Measurements from ENCODE around the gene NTRK3.

NTRK3 gene

DNA sequence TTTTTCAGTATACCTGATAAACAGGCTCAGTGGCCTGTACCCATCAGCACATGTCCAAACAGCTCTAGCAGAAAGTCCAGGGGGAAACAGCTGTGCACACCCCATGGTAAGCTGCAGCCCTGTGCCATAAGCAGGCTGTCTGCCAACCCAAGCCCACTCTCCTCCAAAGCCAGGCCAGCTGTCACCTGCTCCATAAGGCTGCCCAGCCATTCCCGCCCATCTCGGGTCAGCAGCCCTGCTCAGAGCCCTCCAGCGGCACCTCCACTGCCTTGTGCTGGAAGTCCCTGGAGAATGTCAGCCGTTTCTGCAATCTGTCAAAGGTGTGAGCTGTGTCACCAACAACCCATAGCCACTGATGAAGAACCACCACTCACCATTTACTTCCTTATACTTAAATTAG is 82.0 kb downstream of the NTRK3 start:
- no peak for DNase-seq

DNA sequence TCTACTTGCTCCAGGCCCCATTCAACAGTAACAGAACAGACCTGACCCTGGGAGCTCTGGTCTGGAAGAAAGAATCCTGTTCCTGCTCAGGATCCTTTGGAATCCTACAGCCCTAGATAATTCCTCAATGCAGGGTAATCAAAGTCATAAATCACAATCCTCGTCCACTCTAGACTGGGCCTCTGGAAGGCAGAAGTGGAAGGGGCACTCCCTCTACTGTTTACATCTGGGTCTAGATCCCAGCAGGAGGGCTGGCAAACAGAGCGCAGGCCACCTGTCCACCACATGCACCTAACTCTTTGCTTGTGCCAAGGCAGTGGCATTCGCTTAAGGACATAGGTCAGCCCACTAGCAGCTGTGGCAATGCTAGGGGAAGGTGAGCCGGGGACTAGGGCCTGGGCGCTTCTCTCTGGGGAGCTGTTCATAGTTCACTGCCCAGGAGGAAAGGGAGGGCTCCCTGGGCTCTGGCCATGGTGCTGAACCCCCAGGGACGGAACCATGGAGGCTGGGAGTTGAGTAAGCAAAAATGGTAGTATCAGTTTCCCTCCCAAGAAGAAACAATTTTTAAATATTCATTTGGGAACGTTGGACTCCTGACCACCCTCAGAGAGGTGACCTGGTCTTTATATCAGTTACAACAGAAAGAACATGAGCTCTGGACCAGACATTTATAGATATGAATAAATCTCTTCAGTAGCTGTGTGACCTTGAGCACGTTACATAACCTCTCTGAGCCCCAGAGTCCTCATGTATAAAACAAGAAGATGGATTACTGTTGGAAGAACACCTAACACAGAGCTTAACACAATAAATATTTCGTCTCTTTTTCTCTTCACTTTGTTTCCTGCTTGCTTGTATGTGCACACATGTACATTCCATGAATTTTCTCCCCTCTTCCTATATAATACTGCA is 90.2 kb downstream of the NTRK3 start:
- DNase-seq, result no peak

DNA sequence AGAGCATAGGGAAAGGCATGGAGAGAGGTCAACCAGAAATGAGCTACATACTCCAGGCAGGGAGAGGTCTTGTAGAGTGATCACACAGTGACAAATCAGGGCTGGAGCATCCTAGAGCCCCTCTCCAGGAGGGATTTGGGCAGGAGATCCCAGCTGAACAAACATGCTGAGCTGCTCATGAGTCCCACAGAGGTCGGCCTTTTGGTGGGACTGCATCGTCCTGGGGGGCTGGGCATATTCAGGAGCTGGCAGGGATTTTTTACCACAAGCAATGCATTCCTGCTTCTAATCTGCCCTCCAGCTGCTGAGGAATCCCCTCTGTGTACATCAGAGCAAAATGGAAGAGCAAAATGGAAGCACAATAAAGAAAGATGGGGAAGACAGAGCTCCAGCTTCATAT is 94.9 kb downstream of the NTRK3 start:
- no peak for DNase-seq

DNA sequence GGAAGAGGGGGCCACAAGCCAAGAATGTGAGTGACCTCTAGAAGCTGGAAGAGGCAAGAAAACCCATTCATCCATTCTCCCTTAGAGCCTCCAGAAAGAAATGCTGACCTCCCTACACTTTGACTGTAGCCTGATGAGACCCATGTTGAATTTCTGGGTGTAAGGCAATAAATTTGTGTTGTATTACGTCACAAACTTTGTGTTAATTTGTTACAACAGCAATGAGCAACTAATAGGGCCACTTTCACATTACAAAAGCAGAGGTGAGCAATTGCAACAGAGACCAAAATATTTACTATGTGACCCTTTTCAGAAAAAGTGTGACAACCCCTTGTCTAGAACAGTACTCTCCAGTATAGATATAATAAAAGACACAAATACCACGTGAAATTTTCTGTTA is 101.2 kb downstream of the NTRK3 start:
- DNase-seq, result no peak

DNA sequence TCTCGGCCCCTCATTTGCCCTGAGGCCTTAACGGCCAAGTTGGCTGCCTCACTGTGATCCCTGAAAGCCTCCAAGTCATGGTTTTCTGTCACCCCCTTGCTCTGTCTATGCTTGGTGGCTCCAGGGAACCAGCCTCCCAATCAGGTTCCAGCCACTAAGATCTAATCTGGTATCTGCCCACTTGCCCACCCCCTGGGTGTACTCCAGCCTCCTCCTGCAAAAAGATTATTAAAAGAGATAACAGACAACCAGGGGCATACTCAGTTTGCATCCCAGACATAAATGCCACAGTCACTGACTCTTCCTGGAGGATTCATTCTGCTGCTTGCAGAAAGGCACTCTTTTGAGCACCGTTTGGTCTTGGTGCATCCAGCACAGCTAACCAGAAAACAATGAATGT is 103.9 kb downstream of the NTRK3 start:
- DNase-seq, result no peak

DNA sequence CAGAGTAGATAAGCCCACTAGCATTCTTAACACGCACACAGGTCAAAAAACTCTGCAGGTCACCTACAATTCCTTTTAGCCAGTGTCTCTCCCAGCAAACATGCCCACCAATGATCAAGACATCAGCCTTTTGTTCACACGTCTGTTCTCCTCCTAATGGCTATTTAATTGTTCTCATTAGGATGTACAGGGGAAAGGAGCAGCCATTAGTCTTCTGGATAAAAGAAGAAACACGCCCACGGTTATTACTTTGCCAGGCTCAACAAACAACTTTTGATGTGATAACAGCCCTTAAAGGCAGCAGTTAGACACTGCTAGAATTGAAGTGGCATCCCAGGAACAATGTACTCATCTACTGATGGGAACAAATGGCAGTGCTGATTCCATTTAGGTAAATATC is 108.8 kb downstream of the NTRK3 start:
- DNase-seq, result no peak

DNA sequence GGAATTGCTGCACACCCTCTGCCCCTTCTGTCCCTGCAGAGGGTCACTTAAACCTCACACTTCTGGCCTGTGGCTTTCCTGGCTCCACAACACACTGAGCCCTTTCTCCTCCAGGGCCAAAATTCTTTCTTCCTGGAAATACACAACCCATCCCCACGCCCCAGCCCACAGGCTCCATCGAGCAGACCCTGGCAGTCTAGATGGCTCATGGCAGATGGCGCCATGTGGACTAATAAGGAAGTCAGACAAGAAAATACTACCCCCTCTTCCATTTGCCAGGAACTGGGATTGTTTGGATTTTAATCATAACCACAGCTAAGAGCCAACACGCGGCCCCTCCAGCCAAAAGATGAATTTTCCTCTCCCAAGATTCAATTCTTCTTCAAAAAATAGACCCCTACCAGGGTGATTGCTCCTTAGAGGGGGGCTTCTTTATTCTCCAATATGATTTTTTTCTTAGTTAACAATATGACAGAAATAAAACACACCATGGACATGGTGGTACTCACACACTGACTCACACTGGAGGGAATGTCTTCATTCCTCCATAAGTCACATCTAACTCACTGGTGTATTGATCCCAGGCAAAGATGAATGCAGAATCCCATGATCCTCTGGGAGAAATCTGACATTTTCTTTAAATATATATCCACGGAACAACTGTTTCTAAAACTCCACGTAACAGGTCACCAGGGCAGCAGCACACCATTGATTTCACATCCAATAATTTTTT is 111.5 kb downstream of the NTRK3 start:
- DNase-seq, result no peak

DNA sequence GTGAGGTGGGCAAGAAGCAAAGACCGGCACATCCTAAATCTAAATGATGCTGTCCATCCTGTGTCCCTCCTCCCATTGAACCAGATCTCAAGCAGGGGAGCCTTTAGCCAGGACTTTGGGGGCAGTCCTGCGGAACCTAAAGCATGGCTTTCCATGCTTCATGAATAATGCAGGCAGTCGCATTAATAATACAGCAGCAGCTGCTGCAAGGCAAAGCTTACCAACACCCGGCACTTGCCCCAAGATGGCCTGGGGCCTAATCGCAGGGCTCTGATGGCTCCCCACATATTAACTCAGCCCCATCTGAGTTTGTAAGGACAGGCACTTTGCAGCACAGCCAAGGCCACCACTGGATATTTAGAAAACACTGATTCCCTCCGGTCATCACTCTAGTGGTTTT is 114.4 kb downstream of the NTRK3 start:
- no peak for DNase-seq

DNA sequence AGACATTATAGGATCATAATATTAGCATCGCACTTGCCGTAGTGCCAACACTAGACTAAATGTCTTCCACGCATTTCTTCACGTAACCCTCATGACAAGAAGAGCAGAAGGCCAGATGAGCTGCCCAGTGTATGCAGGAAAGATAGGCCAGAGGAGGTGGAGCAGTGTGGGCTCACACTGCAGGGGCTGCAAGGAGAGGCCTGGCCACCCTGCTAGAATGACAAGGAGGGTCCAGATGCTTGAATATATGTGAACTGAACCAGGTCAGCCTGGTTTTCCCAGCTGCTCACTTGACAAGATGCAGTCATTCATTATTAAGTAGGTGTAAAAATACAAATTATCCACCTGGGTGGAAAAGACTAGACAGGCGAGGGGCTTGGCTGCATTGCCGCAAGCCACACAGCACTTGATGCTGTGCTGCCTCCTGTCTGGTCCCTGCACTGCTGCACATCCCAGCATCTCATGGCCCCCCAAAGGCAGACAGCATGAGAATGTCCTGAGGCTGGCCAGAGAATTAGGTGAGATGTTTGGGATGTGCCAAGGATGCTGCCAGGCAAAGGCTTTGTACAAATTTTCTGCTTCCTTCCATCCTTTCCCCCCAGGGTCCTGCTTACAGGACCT is 115.2 kb downstream of the NTRK3 start:
- no peak for DNase-seq

DNA sequence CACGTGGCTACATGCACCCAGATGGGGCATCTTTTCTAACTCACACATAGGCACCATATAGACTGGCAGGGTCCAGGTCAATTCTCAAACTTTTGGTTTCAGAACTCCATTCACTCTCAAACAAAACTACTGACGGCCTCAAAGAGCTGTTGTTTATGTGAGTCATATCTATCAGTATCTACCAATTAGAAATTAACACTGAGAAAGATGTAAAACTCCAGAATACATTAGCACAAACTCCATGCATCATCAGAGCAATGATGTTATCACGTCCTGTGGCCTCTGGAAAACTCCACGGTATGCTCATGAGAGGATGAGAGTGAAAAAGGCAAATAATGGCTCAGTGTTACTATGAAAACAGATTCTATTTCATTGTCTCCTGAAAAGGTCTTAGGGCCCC is 116.1 kb downstream of the NTRK3 start:
- DNase-seq, result no peak

DNA sequence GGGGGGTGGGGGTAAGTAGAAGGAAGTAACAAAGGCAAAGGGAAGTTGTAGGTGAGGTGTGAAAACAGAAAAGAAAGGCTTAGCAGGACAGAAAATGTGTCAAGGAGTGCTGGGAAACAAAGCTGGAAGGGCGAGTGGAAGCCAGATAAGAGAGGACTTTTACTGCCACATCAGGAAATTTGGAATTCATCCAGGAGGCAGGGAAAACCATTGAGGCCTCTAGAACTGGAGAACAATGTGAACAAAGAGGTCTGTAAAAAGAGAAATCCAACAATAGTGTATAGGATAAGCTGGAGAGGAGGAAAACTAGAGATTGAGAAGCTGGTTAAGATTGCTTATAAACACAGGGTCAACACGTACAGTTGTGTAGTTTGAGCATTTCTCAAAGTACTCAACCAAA is 116.6 kb downstream of the NTRK3 start:
- no peak for DNase-seq

DNA sequence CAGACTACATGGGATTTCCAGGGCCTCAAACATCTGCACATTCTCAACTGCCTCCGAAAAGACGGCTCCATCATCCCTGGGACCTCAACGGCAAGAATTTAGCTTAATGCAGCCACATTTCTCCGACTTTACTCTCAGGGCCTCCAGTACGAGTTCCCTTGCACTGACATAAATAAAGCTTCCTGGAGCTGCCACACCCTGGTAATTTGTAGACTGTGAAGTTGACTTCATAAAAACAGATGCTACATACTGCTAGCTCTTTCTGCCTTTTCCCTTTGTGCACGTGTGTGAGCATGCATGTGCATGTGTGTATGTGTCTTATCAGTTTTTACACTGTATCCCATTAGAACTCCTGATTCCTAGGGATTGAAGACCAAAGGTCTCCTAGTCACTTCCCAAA is 122.7 kb downstream of the NTRK3 start:
- no peak for DNase-seq

DNA sequence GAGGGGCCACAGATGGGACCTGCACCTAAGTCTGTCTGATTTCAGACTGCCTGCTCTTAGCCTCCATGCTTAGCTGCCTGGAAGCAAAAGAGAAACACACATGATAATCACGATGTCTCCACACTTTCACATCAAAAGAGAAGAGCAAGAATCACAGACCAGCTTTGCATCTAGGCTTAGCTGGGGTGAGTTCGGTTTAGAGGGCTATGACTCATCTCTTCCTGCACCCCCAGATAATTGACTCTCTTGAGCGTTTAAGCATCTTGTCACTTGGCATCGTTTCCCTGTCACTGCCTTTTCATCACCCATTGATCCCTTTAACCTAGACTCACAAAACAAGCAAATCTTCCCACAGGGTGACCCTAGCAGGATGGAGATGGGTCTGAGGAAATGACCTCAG is 124.0 kb downstream of the NTRK3 start:
- DNase-seq, result no peak

DNA sequence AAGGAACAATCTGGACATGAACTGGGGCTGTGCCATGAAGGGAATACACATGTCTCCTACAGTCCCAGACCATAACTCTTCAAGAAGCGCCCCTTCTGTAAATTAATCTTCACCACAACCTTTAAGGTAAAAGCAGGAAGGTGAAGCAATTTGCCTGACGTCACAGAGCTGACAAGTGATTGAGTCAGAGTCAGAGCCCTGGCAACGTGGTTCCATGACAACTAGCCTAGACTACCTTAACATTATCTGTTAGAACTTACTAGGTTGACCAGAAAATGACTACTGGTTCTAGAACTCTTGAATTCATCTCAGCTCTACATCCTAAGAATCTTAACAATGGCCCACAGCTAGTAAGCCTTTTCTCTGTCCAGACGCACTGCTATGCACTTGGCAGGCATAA is 124.6 kb downstream of the NTRK3 start:
- DNase-seq, result no peak

DNA sequence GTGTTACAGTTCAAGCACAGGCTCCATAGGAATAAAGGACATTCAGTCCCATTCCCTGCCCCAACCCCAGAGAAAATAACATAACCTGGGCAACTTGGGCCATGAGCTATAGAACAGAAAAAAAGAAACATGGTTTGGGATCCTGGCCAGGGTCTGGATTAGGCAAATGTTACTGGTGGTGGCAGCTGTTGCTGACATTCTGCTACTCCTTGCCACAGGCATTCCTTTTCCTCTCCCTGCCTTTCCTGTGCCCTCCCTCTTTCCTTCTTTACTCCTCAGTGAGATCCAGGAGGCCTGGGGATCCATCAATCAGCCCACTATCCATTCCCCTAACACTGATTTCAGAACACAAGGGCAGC is 129.1 kb downstream of the NTRK3 start:
- DNase-seq, result no peak

DNA sequence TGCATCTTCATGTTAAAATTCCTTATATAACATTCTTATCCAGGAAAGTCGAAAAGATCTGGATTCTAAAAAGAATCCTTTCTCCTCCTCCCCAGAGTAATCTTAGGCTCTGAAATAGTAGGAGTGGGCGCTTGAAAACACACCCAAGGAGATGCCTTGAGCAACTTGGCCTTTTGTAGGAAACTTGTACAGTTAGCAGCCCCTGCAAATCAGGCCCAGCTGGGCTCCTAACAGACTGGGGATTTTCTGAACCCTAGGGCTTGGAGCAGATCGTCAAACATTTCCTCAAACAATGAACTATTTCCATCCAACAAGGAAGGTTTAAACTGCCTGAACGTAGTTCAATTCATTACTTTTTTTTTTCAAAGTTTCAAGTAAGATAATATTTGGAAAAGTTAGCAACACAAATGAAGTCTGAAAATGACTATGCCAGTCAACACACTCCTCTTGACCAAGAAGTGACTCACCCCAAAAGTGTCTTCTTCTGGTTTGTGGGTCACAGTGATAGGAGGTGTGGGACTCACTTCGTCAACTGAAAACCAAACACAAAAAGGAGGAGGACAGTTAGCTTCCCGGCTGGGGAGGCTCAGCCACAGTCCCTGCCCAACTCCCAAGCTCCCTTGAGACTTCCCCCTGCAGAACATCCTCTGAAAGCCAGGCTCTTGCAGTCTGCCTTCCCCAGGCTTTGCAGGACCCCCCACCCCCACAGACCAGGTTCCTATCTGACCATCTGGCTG is 129.7 kb downstream of the NTRK3 start:
- no peak for DNase-seq

DNA sequence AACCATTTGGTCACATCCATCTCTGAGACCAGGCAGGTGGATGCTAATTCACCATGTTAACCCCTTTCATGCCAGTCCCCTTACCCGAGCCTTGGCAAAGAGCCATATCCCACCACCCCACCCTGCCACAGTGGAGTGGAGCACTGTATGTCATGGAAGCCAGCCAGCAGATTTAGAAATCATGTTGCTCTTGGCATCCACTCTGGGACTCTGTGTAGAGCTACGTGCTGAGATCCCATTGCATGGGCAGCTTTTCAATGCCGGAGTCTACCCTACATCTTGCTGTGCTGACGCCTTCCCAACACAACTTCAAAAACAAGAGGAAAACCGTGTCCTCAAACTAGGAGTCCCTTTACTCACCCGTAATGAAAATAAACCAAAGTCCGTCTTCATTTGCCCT is 131.0 kb downstream of the NTRK3 start:
- DNase-seq, result no peak

DNA sequence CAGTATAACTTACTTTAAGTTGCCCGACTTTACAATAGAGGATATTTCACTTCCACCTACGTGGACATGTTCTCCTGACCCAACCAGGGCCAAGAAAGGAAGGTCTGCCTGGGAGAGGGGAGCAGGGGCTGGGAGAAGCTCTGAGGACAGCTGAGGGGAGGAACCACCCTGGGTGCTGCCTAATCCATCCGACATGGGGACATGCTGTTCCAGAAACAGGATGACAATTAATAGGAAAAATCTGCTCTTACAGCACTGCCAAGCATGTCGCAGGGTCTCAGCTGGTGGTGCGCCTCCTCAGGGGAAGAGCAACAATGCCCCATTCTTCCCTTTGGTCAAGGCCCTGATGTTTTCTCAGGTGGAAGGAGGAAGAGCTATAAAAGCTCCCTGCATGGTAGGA is 132.3 kb downstream of the NTRK3 start:
- no peak for DNase-seq

DNA sequence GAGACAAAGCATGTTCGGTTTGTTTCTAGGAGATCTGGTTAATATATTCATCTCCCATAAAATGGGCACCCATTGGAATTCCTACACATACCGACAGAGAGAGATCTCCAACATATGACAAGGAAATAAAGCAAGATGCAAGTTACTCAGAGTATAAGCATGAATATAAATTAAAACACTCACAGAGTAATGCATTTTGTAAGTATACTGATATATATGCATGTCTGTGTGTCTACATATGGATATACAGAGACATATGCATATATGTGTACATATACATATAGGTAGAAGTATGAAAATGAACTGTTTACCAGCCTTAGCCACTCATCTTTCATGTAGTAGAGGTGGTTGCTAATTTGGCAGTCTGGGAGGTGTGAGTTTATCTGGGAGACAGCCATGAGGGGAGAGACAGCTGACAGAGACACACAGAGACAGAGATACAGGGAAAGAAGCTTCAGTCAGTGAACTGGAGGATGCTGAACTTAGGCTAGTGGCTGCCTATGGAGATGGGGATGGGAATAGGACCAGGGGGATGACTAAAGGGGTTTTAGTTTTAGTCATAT is 134.5 kb downstream of the NTRK3 start:
- no peak for DNase-seq

DNA sequence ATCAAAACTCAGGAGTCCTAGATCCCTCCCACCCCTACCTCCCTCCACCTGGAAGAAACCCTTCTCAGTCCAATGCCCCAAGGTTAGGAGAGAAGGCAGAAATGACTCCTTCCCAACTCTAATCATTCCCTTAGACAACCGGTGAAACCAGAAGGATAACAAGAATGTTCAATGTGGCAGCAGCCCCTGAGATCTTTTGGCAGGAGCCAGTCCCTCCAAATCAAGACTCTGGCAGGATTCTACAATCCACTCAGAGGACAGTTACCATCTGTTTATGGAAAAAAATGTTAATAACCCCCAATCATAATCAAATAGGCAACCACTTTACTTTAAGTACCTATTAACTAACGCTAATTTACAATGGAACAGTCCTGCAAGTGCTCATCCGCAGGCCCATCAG is 136.5 kb downstream of the NTRK3 start:
- no peak for DNase-seq

DNA sequence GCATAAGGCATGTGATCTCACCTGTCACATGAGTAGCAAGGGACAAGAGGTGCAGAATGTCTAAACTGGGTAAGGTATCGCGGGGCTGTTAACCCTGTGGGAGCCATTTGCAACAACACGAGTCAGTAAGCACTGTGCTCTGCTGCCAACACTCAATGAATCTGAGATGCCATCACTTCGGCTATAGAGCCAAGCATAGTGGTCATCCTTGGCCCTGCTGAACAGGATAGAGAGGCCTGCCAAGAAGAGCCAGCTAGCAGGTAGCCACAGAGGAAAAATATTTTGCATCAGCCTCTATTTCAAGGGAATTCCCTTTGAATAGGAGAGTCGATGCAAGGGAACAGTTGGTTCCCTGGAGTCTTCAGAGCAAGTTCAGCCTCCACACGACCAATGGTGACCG is 137.8 kb downstream of the NTRK3 start:
- DNase-seq, result no peak

DNA sequence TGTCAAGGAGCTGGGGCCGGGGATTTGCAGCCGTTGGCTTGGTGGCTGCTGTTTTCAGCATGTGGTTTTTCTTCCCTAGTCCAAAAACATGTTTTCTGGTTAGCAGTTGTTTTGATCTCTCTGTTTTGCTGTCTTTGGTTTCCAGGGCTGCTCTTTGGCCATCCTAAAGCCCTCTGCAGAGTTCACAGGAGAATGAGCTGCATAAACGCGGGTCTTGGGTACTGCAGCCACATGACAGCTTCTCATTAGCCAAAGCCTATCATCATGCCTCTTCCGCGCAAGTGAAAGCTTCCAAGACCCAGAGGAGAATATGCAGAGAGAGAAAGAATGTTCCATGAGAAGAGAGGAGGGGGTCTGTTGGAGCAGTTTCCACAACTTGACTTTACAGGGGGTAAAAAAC is 138.5 kb downstream of the NTRK3 start:
- DNase-seq, result no peak

All from activated effector memory CD4-positive, alpha-beta T cell treated with anti-CD3 and anti-CD28 coated beads, Interleukin-2, amount 50 U/mL, for 16 hours (primary cell).